B cell (primary cell): ENCODE results near the gene ARHGAP6. TPM values are rescaled to one million over a fixed set of nuclear protein-coding genes. Genes with fewer than 3 reads are reported as not detected.

Source experiments
- ATAC-seq: fragments of 200-7000 bp; cut with Tn5 transposase; one replicate; pipeline ENCODE4 v1.10.0; 2021; ENCODE audit warnings: low read depth, mild to moderate bottlenecking, moderate number of reproducible peaks, moderate library complexity
- CTCF ChIA-PET: fragments of 350-600 bp; sonication (Branson Sonifier 250); formaldehyde crosslinking; loops from one replicate; lab custom pipeline; 2021; ENCODE audit warnings: antibody characterized with exemption, inconsistent platforms; lab: Charles Lee
- POLR2A ChIA-PET: fragments of 350-600 bp; sonication (Branson Sonifier 250); formaldehyde crosslinking; loops from one replicate; lab custom pipeline; 2021; ENCODE audit warnings: antibody characterized with exemption; lab: Charles Lee
- DNase-seq: peaks from one replicate; pipeline ENCODE4 v3.0.0; 2013
- H2AFZ ChIP-seq: 2 replicates; pipeline ENCODE4 v1.6.1; 2012; ENCODE audit warnings: mild to moderate bottlenecking, low read depth, low read length; ENCODE audit not compliant: insufficient read depth, poor library complexity, severe bottlenecking
- H3K27ac ChIP-seq, 2 donors: 1 replicate in 1 of 2; 2 replicates in 1 of 2; pipeline ENCODE4 v1.5.1; 2012 to 2013; ENCODE audit warnings: low read length in 2 of 2, mild to moderate bottlenecking in 2 of 2, moderate library complexity in 1 of 2
- H3K27me3 ChIP-seq, 4 experiments: fragments of 200-600 bp in 1 of 4; sonication (generic) in 1 of 4; replicated peaks in 1 of 4; 1 replicate in 2 of 4; 2 replicates in 2 of 4; pipeline versions ENCODE4 v1.6.1 to v1.7.0; 2013 to 2016; ENCODE audit warnings: low read length in 3 of 4, mild to moderate bottlenecking in 2 of 4, mixed read lengths in 1 of 4, moderate library complexity in 1 of 4; ENCODE audit not compliant: insufficient read depth in 4 of 4, control insufficient read depth in 3 of 4; ENCODE audit errors: control extremely low read depth in 1 of 4
- H3K36me3 ChIP-seq, 2 experiments: replicated peaks in 1 of 2; 1 replicate in 1 of 2; 2 replicates in 1 of 2; pipeline versions ENCODE4 v1.6.1 to v1.7.1; 2013; ENCODE audit warnings: low read length in 1 of 2; ENCODE audit not compliant: insufficient read depth in 2 of 2, control insufficient read depth in 1 of 2; ENCODE audit errors: control extremely low read depth in 1 of 2, extremely low read depth in 1 of 2
- H3K4me1 ChIP-seq, 2 donors: fragments of 200-600 bp in 1 of 2; sonication (generic) in 1 of 2; 1 replicate in 1 of 2; 2 replicates in 1 of 2; pipeline versions ENCODE4 v1.5.1 to v1.6.1; 2013 to 2017; ENCODE audit warnings: low read length in 2 of 2; ENCODE audit not compliant: control insufficient read depth in 2 of 2, insufficient read depth in 2 of 2
- H3K4me2 ChIP-seq: replicated peaks from 2 replicates; pipeline ENCODE3; 2012; ENCODE audit warnings: mild to moderate bottlenecking, low read depth, low read length; ENCODE audit not compliant: poor library complexity, severe bottlenecking
- H3K4me3 ChIP-seq, 5 experiments: fragments of 200-600 bp in 1 of 5; sonication (generic) in 1 of 5; 1 replicate in 3 of 5; 2 replicates in 2 of 5; pipeline versions ENCODE4 v1.5.1 to v1.7.0; 2011 to 2016; ENCODE audit warnings: low read length in 4 of 5, mild to moderate bottlenecking in 4 of 5, low read depth in 2 of 5, control low read depth in 1 of 5, moderate library complexity in 1 of 5; ENCODE audit not compliant: insufficient read depth in 1 of 5; ENCODE audit errors: control extremely low read depth in 1 of 5, extremely low read depth in 1 of 5
- H3K79me2 ChIP-seq: fragments of 200-600 bp; sonication (generic); one replicate; pipeline ENCODE4 v1.6.0; 2016; ENCODE audit warnings: low read length; ENCODE audit not compliant: control insufficient read depth, insufficient read depth
- H3K9ac ChIP-seq: fragments of 200-600 bp; sonication (generic); 2 replicates; pipeline ENCODE4 v1.6.1; 2017; ENCODE audit warnings: mild to moderate bottlenecking, low read length, moderate library complexity
- H3K9me3 ChIP-seq, 3 donors: one replicate each; pipeline versions ENCODE4 v1.6.1 to v1.7.1; 2013; ENCODE audit warnings: low read length in 2 of 3; ENCODE audit not compliant: control insufficient read depth in 2 of 3, insufficient read depth in 1 of 3; ENCODE audit errors: control extremely low read depth in 1 of 3
- H4K20me1 ChIP-seq: 2 replicates; pipeline ENCODE4 v1.6.0; 2012; ENCODE audit warnings: mild to moderate bottlenecking, low read length; ENCODE audit not compliant: insufficient read depth, control insufficient read depth, poor library complexity, severe bottlenecking
- H3K27ac Mint-ChIP-seq: one replicate; pipeline ENCODE4 v1.8.0; 2021; ENCODE audit warnings: mixed read lengths
- H3K27me3 Mint-ChIP-seq: one replicate; pipeline ENCODE4 v1.8.0; 2021; ENCODE audit warnings: mixed read lengths
- H3K4me1 Mint-ChIP-seq: one replicate; pipeline ENCODE4 v1.8.0; 2021; ENCODE audit warnings: mixed read lengths
- H3K4me3 Mint-ChIP-seq: one replicate; pipeline ENCODE4 v1.8.0; 2021; ENCODE audit warnings: mixed read lengths
- H3K9me3 Mint-ChIP-seq: one replicate; pipeline ENCODE4 v1.8.0; 2022; ENCODE audit warnings: mixed read lengths; ENCODE audit not compliant: insufficient read depth
- EZH2 ChIP-seq: IDR thresholded peaks from 2 replicates; pipeline ENCODE4 v1.6.1; 2012; ENCODE audit warnings: borderline replicate concordance, low read depth, mild to moderate bottlenecking, moderate library complexity, low read length; ENCODE audit not compliant: insufficient read depth, poor library complexity, severe bottlenecking
- WGBS: methylation state at CpG from one replicate; pipeline ENCODE4 v1.1.5; 2013; ENCODE audit warnings: missing lambda C conversion rate; ENCODE audit not compliant: insufficient coverage; 5-methylcytosine and 5-hydroxymethylcytosine counted together
- intact Hi-C: fragments of 100-400 bp; cut with micrococcal nuclease; formaldehyde crosslinking; loops from one replicate; pipeline ENCODE4 v1.10.0; 2022
- polyA plus RNA-seq: library from polyadenylated mRNA; depleted of rRNA; stranded (reverse); fragments of >200 nt; gene quantifications from 2 replicates; pipeline ENCODE4 v1.2.3, GENCODE V29; 2012
- total RNA-seq, 2 donors: library from RNA; stranded (reverse); fragments of 120-200 nt in 1 of 2; gene quantifications; 1 replicate in 1 of 2; 2 replicates in 1 of 2; pipeline versions ENCODE4 v1.2.3 to v1.2.4, GENCODE V29; 2013 to 2022
- TF ChIP-seq, protein P1 (sequence below): fragments of 200-600 bp; IDR thresholded peaks from one replicate; pipeline ENCODE4 v1.8.0; 2022; ENCODE audit warnings: antibody characterized with exemption, mild to moderate bottlenecking

Gene ARHGAP6
- total and polyA plus RNA-seq, 2 donors (not counting 1 experiment from before 2014, with no cell fraction given): 1.6 to 2.6 TPM

GRCh38 chrX:11702965-11703631 lies 37.4 kb upstream of the ARHGAP6 start:
- Histone ChIP-seq H3K36me3 (no peaks in the 10 kb centered on the region), H2AFZ (no peak overlapping the region), H4K20me1 (no peaks in the 10 kb centered on the region), H3K79me2 (no peaks in the 10 kb centered on the region), H3K27me3 (no peaks in the 10 kb centered on the region), H3K27ac (no peak overlapping the region), H3K4me3 (no peak overlapping the region), H3K4me1 (no peaks in the 10 kb centered on the region), H3K4me2 (no peak overlapping the region), H3K9ac (no peak overlapping the region), H3K9me3 (no peaks in the 10 kb centered on the region)
- no peaks in the 10 kb centered on the region for H3K9me3 Mint-ChIP-seq
- no peaks in the 10 kb centered on the region for H3K4me1 Mint-ChIP-seq
- no peak overlapping the region for H3K4me3 Mint-ChIP-seq
- DNase-seq (no peak), ATAC-seq (no peak)
- H3K27ac Mint-ChIP-seq: no peak overlapping the region
- WGBS: 86% methylated on average over 1 of the region's 6 CpGs
- intact Hi-C loops: no loop called here
- peaks cover 7% of the 10 kb centered on the region for H3K27me3 Mint-ChIP-seq
- CTCF ChIA-PET: no interaction called here
- TF ChIP-seq, protein P1, sequence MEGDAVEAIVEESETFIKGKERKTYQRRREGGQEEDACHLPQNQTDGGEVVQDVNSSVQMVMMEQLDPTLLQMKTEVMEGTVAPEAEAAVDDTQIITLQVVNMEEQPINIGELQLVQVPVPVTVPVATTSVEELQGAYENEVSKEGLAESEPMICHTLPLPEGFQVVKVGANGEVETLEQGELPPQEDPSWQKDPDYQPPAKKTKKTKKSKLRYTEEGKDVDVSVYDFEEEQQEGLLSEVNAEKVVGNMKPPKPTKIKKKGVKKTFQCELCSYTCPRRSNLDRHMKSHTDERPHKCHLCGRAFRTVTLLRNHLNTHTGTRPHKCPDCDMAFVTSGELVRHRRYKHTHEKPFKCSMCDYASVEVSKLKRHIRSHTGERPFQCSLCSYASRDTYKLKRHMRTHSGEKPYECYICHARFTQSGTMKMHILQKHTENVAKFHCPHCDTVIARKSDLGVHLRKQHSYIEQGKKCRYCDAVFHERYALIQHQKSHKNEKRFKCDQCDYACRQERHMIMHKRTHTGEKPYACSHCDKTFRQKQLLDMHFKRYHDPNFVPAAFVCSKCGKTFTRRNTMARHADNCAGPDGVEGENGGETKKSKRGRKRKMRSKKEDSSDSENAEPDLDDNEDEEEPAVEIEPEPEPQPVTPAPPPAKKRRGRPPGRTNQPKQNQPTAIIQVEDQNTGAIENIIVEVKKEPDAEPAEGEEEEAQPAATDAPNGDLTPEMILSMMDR: no peak
- POLR2A ChIA-PET: no interaction called here

GRCh38 chrX:11702420-11702819 lies 36.7 kb upstream of the ARHGAP6 start:
- Mint-ChIP-seq H3K4me3 (no peak overlapping the region), H3K4me1 (no peaks in the 10 kb centered on the region), H3K27ac (no peak overlapping the region), H3K27me3 (peaks cover 7% of the 10 kb centered on the region), H3K9me3 (no peaks in the 10 kb centered on the region)
- TF ChIP-seq, protein P1: no peak
- TF ChIP-seq EZH2: no peak
- Histone ChIP-seq H3K9me3 (no peaks in the 10 kb centered on the region), H3K4me3 (no peak overlapping the region), H3K36me3 (no peaks in the 10 kb centered on the region), H4K20me1 (no peaks in the 10 kb centered on the region), H3K27me3 (peaks cover 0 to 3% (median 0%) of the 10 kb centered on the region in 4 experiments), H3K4me1 (no peaks in the 10 kb centered on the region), H2AFZ (no peak overlapping the region), H3K4me2 (no peak overlapping the region), H3K79me2 (no peaks in the 10 kb centered on the region), H3K27ac (no peak overlapping the region), H3K9ac (no peak overlapping the region)
- ATAC-seq: no peak
- ChIA-PET POLR2A (no interaction called here), CTCF (no interaction called here)
- no peak for DNase-seq
- intact Hi-C loops: no loop called here
- no CpG with 5 or more reads among the region's 3 CpGs for WGBS
